IMR-90 (cell line): ENCODE data around the gene SLC26A8.

Source experiments
- BHLHE40 ChIP-seq: fragments of 150-350 bp; IDR thresholded peaks from 2 replicates; pipeline ENCODE4 v1.6.1; 2016; ENCODE audit warnings: mild to moderate bottlenecking, low read depth, low read length
- CEBPB ChIP-seq: IDR thresholded peaks from 2 replicates; pipeline ENCODE4 v1.6.1; 2012; ENCODE audit warnings: low read depth, low read length, improper control_type of control experiment
- FOS ChIP-seq: fragments of 150-350 bp; IDR thresholded peaks from 2 replicates; pipeline ENCODE4 v1.6.1; 2016; ENCODE audit warnings: low read depth, low read length
- MAZ ChIP-seq: IDR thresholded peaks from 2 replicates; pipeline ENCODE4 v1.6.1; 2012; ENCODE audit warnings: low read depth, mild to moderate bottlenecking, low read length, improper control_type of control experiment, moderate library complexity, borderline replicate concordance
- MXI1 ChIP-seq: IDR thresholded peaks from 2 replicates; pipeline ENCODE4 v1.6.1; 2012; ENCODE audit warnings: low read depth, mild to moderate bottlenecking, low read length, moderate library complexity, borderline replicate concordance
- POLR2A ChIP-seq: IDR thresholded peaks from 2 replicates; pipeline ENCODE4 v1.6.1; 2012; ENCODE audit warnings: mild to moderate bottlenecking, low read depth, low read length
- RAD21 ChIP-seq: IDR thresholded peaks from 2 replicates; pipeline ENCODE4 v1.6.1; 2012; ENCODE audit warnings: low read length, improper control_type of control experiment
- RFX5 ChIP-seq: IDR thresholded peaks from 2 replicates; pipeline ENCODE4 v1.8.0; 2012; ENCODE audit warnings: low read depth, mild to moderate bottlenecking, low read length, moderate library complexity
- SMC3 ChIP-seq: fragments of 150-350 bp; IDR thresholded peaks from 2 replicates; pipeline ENCODE4 v1.6.1; 2016; ENCODE audit warnings: low read depth, mild to moderate bottlenecking, antibody characterized with exemption, low read length, moderate library complexity
- TF ChIP-seq, protein P1 (sequence below): conservative IDR thresholded peaks from 2 replicates; pipeline ENCODE4 v1.5.1; 2012; ENCODE audit warnings: mild to moderate bottlenecking, low read depth, low read length, improper control_type of control experiment
- TF ChIP-seq, protein P2 (sequence below): fragments of 150-350 bp; IDR thresholded peaks from 2 replicates; pipeline ENCODE4 v1.6.1; 2017; ENCODE audit warnings: mild to moderate bottlenecking, antibody characterized with exemption, low read length, low read depth

DNA sequence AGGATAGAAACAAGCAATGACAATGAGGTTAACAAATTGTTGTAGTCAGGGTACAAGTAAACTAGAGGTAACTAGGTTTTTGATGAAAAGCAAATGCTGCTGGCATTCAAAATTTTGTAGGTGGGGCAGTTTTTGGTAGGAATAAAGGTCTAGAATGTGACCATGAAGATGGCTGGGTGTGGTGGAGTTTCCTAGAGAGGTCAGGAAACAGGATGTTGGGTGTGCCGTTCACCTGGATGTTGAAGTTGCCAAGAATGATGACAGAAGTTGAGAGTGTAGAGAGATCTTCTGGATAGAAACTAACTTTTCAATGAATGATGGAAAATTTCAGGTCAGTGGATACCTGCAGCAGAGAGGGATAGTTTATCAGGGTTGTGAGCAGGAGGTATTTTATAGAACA lies 25.9 kb upstream of the SLC26A8 start:
- TF ChIP-seq RFX5 (no peak), POLR2A (no peak), FOS (no peak), SMC3 (no peak), RAD21 (no peak), MXI1 (no peak), BHLHE40 (no peak), CEBPB (no peak), MAZ (no peak)
- TF ChIP-seq, protein P1, sequence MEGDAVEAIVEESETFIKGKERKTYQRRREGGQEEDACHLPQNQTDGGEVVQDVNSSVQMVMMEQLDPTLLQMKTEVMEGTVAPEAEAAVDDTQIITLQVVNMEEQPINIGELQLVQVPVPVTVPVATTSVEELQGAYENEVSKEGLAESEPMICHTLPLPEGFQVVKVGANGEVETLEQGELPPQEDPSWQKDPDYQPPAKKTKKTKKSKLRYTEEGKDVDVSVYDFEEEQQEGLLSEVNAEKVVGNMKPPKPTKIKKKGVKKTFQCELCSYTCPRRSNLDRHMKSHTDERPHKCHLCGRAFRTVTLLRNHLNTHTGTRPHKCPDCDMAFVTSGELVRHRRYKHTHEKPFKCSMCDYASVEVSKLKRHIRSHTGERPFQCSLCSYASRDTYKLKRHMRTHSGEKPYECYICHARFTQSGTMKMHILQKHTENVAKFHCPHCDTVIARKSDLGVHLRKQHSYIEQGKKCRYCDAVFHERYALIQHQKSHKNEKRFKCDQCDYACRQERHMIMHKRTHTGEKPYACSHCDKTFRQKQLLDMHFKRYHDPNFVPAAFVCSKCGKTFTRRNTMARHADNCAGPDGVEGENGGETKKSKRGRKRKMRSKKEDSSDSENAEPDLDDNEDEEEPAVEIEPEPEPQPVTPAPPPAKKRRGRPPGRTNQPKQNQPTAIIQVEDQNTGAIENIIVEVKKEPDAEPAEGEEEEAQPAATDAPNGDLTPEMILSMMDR = no peak
- TF ChIP-seq, protein P2, sequence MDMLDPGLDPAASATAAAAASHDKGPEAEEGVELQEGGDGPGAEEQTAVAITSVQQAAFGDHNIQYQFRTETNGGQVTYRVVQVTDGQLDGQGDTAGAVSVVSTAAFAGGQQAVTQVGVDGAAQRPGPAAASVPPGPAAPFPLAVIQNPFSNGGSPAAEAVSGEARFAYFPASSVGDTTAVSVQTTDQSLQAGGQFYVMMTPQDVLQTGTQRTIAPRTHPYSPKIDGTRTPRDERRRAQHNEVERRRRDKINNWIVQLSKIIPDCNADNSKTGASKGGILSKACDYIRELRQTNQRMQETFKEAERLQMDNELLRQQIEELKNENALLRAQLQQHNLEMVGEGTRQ = no peak
